ENCODE measurements around the gene FNBP1L.

- TF ChIP-seq CHD7 (IDR thresholded peaks at IDR 0.05; ENCODE audit: insufficient replicate concordance, low read length) (no peak), SIX5 (IDR thresholded peaks at IDR 0.05; ENCODE audit: low read depth, low read length) (no peak), CTCF (IDR thresholded peaks at IDR 0.05; ENCODE audit: control extremely low read depth in 1 of 3, insufficient read depth in 1 of 3, low read depth in 1 of 3, low read length in 3 of 3) (no peak), EZH2 (IDR thresholded peaks at IDR 0.05; ENCODE audit: low read depth, low read length, severe bottlenecking) (no peak), EP300 (IDR thresholded peaks at IDR 0.05; ENCODE audit: borderline replicate concordance in 1 of 2, low read depth in 2 of 2, low read length in 2 of 2) (no peak), CHD1 (IDR thresholded peaks at IDR 0.05; ENCODE audit: low read depth, low read length) (no peak), POLR2AphosphoS5 (IDR thresholded peaks at IDR 0.05; ENCODE audit: low read depth, low read length) (no peak), YY1 (IDR thresholded peaks at IDR 0.05; ENCODE audit: low read depth, low read length) (no peak), SRF (IDR thresholded peaks at IDR 0.05; ENCODE audit: low read depth, low read length) (no peak)
Measured at GRCh38 chr1:93521618-93522017, 73.7 kb downstream of the FNBP1L start.

All from H1 (cell line).